Stimulated activated CD8-positive, alpha-beta memory T cell treated with anti-CD3 and anti-CD28 coated beads, Interleukin-7, amount 100 ng/mL, for 48 hours (primary cell): ENCODE measurements around the gene DEGS1.

Experiments
- DNase-seq, 2 donors: peaks; one replicate each; pipeline ENCODE4 v3.0.0-alpha.2; 2020; ENCODE audit warnings: low read depth in 1 of 2; ENCODE audit errors: extremely low read depth in 1 of 2

Gene DEGS1

GRCh38 chr1:224212618-224213061, 29.6 kb downstream of the DEGS1 start:
- no peak for DNase-seq

- no peak for DNase-seq
Measured at GRCh38 chr1:224213438-224214119, 30.5 kb downstream of the DEGS1 start.

- no peak for DNase-seq
Measured at GRCh38 chr1:224216382-224216781, 33.3 kb downstream of the DEGS1 start.

GRCh38 chr1:224217655-224218623, 34.9 kb downstream of the DEGS1 start:
- no peak for DNase-seq

GRCh38 chr1:224219011-224219611, 36.1 kb downstream of the DEGS1 start:
- DNase-seq, result no peak

GRCh38 chr1:224219612-224220059, 36.6 kb downstream of the DEGS1 start:
- DNase-seq, result no peak

- DNase-seq, result no peak
Measured at GRCh38 chr1:224223819-224224714, 41.0 kb downstream of the DEGS1 start.

- DNase-seq, result no peak
Measured at GRCh38 chr1:224226849-224227502, 43.9 kb downstream of the DEGS1 start.

GRCh38 chr1:224234017-224234416, 51.0 kb downstream of the DEGS1 start:
- DNase-seq, result no peak

- DNase-seq, result no peak
Measured at GRCh38 chr1:224235813-224236493, 52.9 kb downstream of the DEGS1 start.

GRCh38 chr1:224237119-224237881, 54.3 kb downstream of the DEGS1 start:
- DNase-seq, result no peak

- DNase-seq, result no peak
Measured at GRCh38 chr1:224238212-224238611, 55.2 kb downstream of the DEGS1 start.

- DNase-seq, result no peak
Measured at GRCh38 chr1:224238756-224239155, 55.7 kb downstream of the DEGS1 start.
